Measurements from ENCODE around the gene DRC7.
"Not testable (repeated sequence)": the region's sequence is repeated elsewhere in the genome, so short reads cannot be mapped to it uniquely, and the experiment has no call there.

DRC7 gene

GRCh38 chr16:57773655-57774295, 79.2 kb downstream of the DRC7 start:
- Histone ChIP-seq H3K27me3 (ENCODE audit: control insufficient read depth, insufficient read depth, low read length, poor library complexity, severe bottlenecking) (no peaks in the 10 kb centered on the region), H3K27ac (ENCODE audit: insufficient read depth, low read depth, low read length, poor library complexity, severe bottlenecking) (no peak overlapping the region), H3K4me1 (ENCODE audit: control insufficient read depth, insufficient read depth, low read length) (no peaks in the 10 kb centered on the region), H3K9me3 (ENCODE audit: control insufficient read depth, low read length) (no peaks in the 10 kb centered on the region), H3K4me3 (ENCODE audit: insufficient read depth, low read depth, low read length) (no peak overlapping the region), H3K36me3 (ENCODE audit: control insufficient read depth, insufficient read depth, low read length) (no peaks in the 10 kb centered on the region)
- 88 to 92% methylated on average over 10 to 11 of the region's 11 CpGs for WGBS, 2 experiments

DNA sequence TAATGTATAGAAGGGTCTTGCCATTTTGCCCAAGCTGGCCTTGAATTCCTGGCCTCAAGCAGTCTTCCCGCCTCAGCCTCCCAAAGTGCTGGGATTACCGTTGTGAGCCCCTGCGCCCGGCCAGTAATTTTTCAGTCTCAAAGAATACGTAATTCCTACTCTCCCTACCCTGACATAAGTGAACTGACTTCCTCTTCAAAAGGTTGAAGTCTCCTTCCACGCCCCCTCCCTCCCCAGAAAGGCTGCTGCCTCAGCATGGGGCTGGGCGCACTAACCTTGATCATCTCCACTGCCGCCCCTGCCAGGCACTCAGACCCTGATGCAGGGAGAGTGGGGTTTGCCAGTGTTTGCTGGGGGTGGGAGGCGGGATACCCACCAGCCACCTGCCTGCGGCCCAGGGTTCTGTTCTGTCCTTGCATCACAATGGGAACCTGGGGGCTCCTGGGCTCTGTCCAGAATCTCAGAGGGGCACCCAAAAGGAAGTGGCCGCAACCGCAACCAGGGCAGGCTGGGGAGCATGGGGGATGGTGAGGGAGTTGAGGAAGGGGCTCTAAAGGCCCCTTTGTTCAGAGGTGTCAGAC, 80.2 kb downstream of the DRC7 start:
- no peak overlapping the region for H3K4me3 ChIP-seq (ENCODE audit: insufficient read depth, low read depth, low read length)
- H3K36me3 ChIP-seq (ENCODE audit: control insufficient read depth, insufficient read depth, low read length): no peaks in the 10 kb centered on the region
- no peaks in the 10 kb centered on the region for H3K9me3 ChIP-seq (ENCODE audit: control insufficient read depth, low read length)
- H3K27ac ChIP-seq (ENCODE audit: insufficient read depth, low read depth, low read length, poor library complexity, severe bottlenecking): no peak overlapping the region
- WGBS, 2 experiments: 59 to 65% methylated on average over 12 of the region's 12 CpGs
- no peaks in the 10 kb centered on the region for H3K4me1 ChIP-seq (ENCODE audit: control insufficient read depth, insufficient read depth, low read length)
- no peaks in the 10 kb centered on the region for H3K27me3 ChIP-seq (ENCODE audit: control insufficient read depth, insufficient read depth, low read length, poor library complexity, severe bottlenecking)

- WGBS, 2 experiments: 14 to 15% methylated on average over 23 of the region's 23 CpGs
- Histone ChIP-seq H3K27ac (ENCODE audit: insufficient read depth, low read depth, low read length, poor library complexity, severe bottlenecking) (no peak overlapping the region), H3K36me3 (ENCODE audit: control insufficient read depth, insufficient read depth, low read length) (no peaks in the 10 kb centered on the region), H3K4me1 (ENCODE audit: control insufficient read depth, insufficient read depth, low read length) (no peaks in the 10 kb centered on the region), H3K27me3 (ENCODE audit: control insufficient read depth, insufficient read depth, low read length, poor library complexity, severe bottlenecking) (no peaks in the 10 kb centered on the region), H3K9me3 (ENCODE audit: control insufficient read depth, low read length) (no peaks in the 10 kb centered on the region), H3K4me3 (ENCODE audit: insufficient read depth, low read depth, low read length) (no peak overlapping the region)
These were observed 81.3 kb downstream of the DRC7 start for GRCh38 chr16:57775661-57776469.

DNA sequence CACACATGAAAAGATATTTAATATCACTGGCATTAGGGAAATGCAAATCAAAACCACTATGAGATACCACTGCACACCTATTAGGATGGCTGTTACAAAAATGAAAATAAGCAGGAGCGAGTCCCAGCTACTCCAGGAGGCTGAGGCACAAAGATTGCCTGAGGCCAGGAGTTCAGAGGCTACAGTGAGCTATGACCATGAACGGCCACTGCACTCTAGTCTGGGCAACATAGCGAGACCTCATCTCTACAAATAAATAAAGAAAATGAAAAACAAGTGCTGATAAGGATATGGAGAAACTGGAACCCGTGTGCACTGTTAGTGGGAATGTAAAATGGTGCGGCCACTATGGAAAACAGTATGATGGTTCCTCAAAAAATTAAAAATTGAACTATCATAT, 84.1 kb downstream of the DRC7 start:
- 96 to 97% methylated on average over 4 to 5 of the region's 5 CpGs for WGBS, 2 experiments
- Histone ChIP-seq H3K36me3 (ENCODE audit: control insufficient read depth, insufficient read depth, low read length) (no peaks in the 10 kb centered on the region), H3K9me3 (ENCODE audit: control insufficient read depth, low read length) (no peaks in the 10 kb centered on the region), H3K4me3 (ENCODE audit: insufficient read depth, low read depth, low read length) (no peak overlapping the region), H3K27ac (ENCODE audit: insufficient read depth, low read depth, low read length, poor library complexity, severe bottlenecking) (no peak overlapping the region), H3K27me3 (ENCODE audit: control insufficient read depth, insufficient read depth, low read length, poor library complexity, severe bottlenecking) (no peaks in the 10 kb centered on the region), H3K4me1 (ENCODE audit: control insufficient read depth, insufficient read depth, low read length) (no peaks in the 10 kb centered on the region)

DNA sequence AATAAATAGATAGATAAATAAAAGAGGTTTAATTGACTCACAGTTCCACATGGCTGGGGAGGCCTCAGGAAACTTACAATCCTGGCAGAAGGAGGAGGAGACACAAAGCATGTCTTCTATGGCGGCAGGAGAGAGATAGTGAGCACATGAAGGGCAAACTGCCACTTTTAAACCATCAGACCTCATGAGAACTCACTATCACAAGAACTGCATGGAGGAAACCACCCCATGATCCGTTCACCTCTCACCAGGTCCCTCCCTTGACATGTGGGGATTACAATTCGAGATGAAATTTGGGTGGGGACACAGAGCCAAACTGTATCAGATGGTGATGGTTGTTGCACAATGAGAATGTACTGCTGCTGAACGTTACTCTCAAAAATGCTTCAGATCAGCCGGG, 85.2 kb downstream of the DRC7 start:
- WGBS, 2 experiments: 88 to 90% methylated on average over 5 of the region's 5 CpGs
- not testable (repeated sequence) for H3K4me3 ChIP-seq (ENCODE audit: insufficient read depth, low read depth, low read length); H3K27me3 ChIP-seq (ENCODE audit: control insufficient read depth, insufficient read depth, low read length, poor library complexity, severe bottlenecking); H3K36me3 ChIP-seq (ENCODE audit: control insufficient read depth, insufficient read depth, low read length); H3K4me1 ChIP-seq (ENCODE audit: control insufficient read depth, insufficient read depth, low read length); H3K27ac ChIP-seq (ENCODE audit: insufficient read depth, low read depth, low read length, poor library complexity, severe bottlenecking); H3K9me3 ChIP-seq (ENCODE audit: control insufficient read depth, low read length)

GRCh38 chr16:57781349-57781740, 86.7 kb downstream of the DRC7 start:
- 95% methylated on average over 1 of the region's 1 CpG; no CpG with 5 or more reads in 1 of the 2 experiments for WGBS, 2 experiments
- H3K27me3 ChIP-seq (ENCODE audit: control insufficient read depth, insufficient read depth, low read length, poor library complexity, severe bottlenecking): no peaks in the 10 kb centered on the region
- no peaks in the 10 kb centered on the region for H3K4me1 ChIP-seq (ENCODE audit: control insufficient read depth, insufficient read depth, low read length)
- no peak overlapping the region for H3K27ac ChIP-seq (ENCODE audit: insufficient read depth, low read depth, low read length, poor library complexity, severe bottlenecking)
- no peaks in the 10 kb centered on the region for H3K9me3 ChIP-seq (ENCODE audit: control insufficient read depth, low read length)
- H3K4me3 ChIP-seq (ENCODE audit: insufficient read depth, low read depth, low read length): no peak overlapping the region
- no peaks in the 10 kb centered on the region for H3K36me3 ChIP-seq (ENCODE audit: control insufficient read depth, insufficient read depth, low read length)

Measured in ectodermal cell (in vitro differentiated cells).